AG04449 (cell line): Measurements from ENCODE around the gene TMEM140.
"Not testable (repeated sequence)": the region's sequence is repeated elsewhere in the genome, so short reads cannot be mapped to it uniquely, and the experiment has no call there.

ENCODE experiments used
- CTCF ChIA-PET: fragments of 350-600 bp; formaldehyde crosslinking; extraction: SDS; loops from one replicate; lab custom pipeline; 2021; ENCODE audit warnings: antibody characterized with exemption; lab: Yijun Ruan, JAX
- POLR2A ChIA-PET: fragments of 400-600, 350-600 bp; formaldehyde crosslinking; extraction: SDS; loops from one replicate; lab custom pipeline; 2020; ENCODE audit warnings: antibody characterized with exemption, inconsistent platforms; lab: Yijun Ruan, JAX
- DNase-seq: peaks from one replicate; pipeline ENCODE4 v3.0.0-alpha.2; 2010; ENCODE audit warnings: low read depth, low spot score
- H3K4me3 ChIP-seq: 2 replicates; pipeline ENCODE4 v1.5.1; 2011; ENCODE audit warnings: low read depth, mild to moderate bottlenecking, control low read depth, low read length
- CTCF ChIP-seq: IDR thresholded peaks from one replicate; pipeline ENCODE4 v1.5.1; 2011; ENCODE audit warnings: mild to moderate bottlenecking, moderate library complexity, low read length, control low read depth, inconsistent platforms; ENCODE audit not compliant: insufficient read depth; ENCODE audit errors: missing control alignments

The TMEM140 gene

GRCh38 chr7:135210888-135211178 lies 63.0 kb downstream of the TMEM140 start:
- DNase-seq = no peak
- H3K4me3 ChIP-seq = peak overlapping the region; percentile 80
- ChIA-PET POLR2A (interaction anchor here (0.6 to 1.0 kb wide), 2 partner anchors 10 to 43 kb away, joined by 3 read pairs; no protein-coding TSS in a partner anchor), CTCF (interaction anchor here (0.7 to 1.9 kb wide), 6 partner anchors 12 to 524 kb away, joined by 3 to 5 read pairs (median 3); partner anchors contain the start of genes AGBL3 and CYREN)
- no peak for TF ChIP-seq CTCF

- CTCF ChIA-PET = interaction anchor here (1.0 to 1.9 kb wide), 5 partner anchors 17 to 525 kb away, joined by 3 to 5 read pairs (median 4); partner anchors contain the start of gene CYREN
- TF ChIP-seq CTCF = peak; percentile 3
- DNase-seq = no peak
- POLR2A ChIA-PET = interaction anchor here (1.0 kb wide), 1 partner anchor 11 kb away, joined by 3 read pairs; no protein-coding TSS in a partner anchor
- peak within 1 kb of the TSS; percentile 80 for H3K4me3 ChIP-seq
Observed at GRCh38 chr7:135211179-135211945, 63.5 kb downstream of the TMEM140 start, which contains the start of gene WDR91. Gene WDR91, minus strand, starts transcription at chr7:135211526. Its CDS starts 24 bp downstream, at chr7:135211502.

- POLR2A ChIA-PET, DNase-seq: not testable (repeated sequence)
- CTCF ChIA-PET = interaction anchor here (1.5 to 1.9 kb wide), 3 partner anchors 34 to 62 kb away, joined by 3 to 5 read pairs (median 5); partner anchors contain the start of gene CYREN
- H3K4me3 ChIP-seq = peak overlapping the region; percentile 71
Observed at GRCh38 chr7:135211946-135212685, 64.2 kb downstream of the TMEM140 start.

- CTCF ChIA-PET = interaction anchor here (0.9 to 1.3 kb wide), 2 partner anchors 11 to 60 kb away, joined by 3 to 5 read pairs; no protein-coding TSS in a partner anchor
- H3K4me3 ChIP-seq = no peak overlapping the region
- POLR2A ChIA-PET = no interaction called here
- no peak for TF ChIP-seq CTCF
- no peak for DNase-seq
Observed at GRCh38 chr7:135213831-135214230, 66.0 kb downstream of the TMEM140 start.

- no peak overlapping the region for H3K4me3 ChIP-seq
- CTCF ChIA-PET = no interaction called here
- TF ChIP-seq CTCF = no peak
- no peak for DNase-seq
- POLR2A ChIA-PET = no interaction called here
Observed at GRCh38 chr7:135215180-135215579, 67.3 kb downstream of the TMEM140 start.

- no peak for DNase-seq
- ChIA-PET CTCF (no interaction called here), POLR2A (no interaction called here)
- no peak overlapping the region for H3K4me3 ChIP-seq
- TF ChIP-seq CTCF = no peak
Observed at GRCh38 chr7:135215698-135216097, 67.8 kb downstream of the TMEM140 start.
